DLD1 (cell line): ENCODE data around the gene TTLL8.

Experiments used
- in situ Hi-C: cut with HindIII; loops from 2 replicates; pipeline ENCODE4 v1.10.0; 2017; ENCODE audit warnings: low sequenced_read_pairs

Gene TTLL8

DNA sequence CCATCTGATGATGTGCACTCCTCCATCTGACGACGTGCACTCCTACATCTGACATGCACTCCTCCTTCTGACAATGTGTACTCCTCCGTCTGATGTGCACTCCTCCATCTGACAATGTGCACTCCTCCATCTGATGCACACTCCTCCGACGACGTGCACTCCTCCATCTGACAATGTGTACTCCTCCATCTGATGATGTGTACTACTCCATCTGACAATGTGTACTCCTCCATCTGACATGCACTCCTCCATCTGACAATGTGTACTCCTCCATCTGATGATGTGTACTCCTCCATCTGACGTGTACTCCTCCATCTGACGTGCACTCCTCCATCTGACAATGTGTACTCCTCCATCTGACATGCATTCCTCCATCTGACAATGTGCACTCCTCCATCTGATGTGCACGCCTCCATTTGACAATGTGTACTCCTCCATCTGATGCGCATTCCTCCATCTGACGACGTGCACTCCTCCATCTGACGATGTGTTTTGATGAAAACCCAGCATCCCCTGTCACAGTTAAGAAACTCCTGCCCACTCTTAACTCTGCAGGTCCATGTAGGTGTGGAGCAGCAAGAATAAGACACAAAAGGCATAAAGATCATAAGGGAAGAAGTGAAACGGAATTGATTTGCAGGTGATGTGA lies 35.8 kb downstream of the TTLL8 start:
- in situ Hi-C loops: loop anchor here (25.0 kb wide), 1 partner anchor 110 kb away; the partner anchor contains the start of genes ALG12 and CRELD2

DNA sequence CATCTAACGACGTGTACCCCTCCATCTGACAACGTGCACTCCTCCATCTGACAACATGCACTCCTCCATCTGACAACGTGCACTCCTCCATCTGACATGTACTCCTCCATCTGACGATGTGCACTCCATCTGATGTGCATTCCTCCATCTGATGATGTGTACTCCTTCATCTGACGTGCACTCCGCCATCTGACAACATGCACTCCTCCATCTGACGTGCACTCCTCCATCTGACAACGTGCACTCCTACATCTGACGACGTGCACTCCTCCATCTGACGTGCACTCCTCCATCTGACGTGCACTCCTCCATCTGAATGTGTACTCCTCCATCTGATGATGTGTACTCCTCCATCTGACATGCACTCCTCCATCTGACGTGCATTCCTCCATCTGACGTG lies 37.5 kb downstream of the TTLL8 start:
- in situ Hi-C loops: loop anchor here (25.0 kb wide), 1 partner anchor 108 kb away; the partner anchor contains the start of genes ALG12 and CRELD2

DNA sequence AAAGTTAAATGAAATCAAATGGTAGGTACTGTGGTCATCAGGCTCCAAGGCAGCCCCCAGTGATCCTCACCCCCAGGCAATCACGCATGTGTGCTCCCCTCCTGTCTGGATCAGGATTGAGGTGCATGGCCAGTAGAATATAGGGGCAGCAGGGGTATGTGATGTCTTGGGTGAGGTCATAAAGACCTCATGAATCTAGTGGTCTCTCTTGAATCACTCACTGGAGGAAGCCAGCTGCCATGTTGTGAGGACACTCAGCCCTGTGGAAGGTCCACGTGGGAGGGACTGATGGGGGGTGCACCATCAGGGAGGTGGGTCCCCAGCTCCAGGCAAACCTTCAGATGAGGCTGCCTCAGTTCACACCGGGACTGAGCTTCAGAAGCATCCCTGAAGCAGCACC lies 38.8 kb downstream of the TTLL8 start:
- in situ Hi-C loops: loop anchor here (25.0 kb wide), 1 partner anchor 107 kb away; the partner anchor contains the start of genes ALG12 and CRELD2

DNA sequence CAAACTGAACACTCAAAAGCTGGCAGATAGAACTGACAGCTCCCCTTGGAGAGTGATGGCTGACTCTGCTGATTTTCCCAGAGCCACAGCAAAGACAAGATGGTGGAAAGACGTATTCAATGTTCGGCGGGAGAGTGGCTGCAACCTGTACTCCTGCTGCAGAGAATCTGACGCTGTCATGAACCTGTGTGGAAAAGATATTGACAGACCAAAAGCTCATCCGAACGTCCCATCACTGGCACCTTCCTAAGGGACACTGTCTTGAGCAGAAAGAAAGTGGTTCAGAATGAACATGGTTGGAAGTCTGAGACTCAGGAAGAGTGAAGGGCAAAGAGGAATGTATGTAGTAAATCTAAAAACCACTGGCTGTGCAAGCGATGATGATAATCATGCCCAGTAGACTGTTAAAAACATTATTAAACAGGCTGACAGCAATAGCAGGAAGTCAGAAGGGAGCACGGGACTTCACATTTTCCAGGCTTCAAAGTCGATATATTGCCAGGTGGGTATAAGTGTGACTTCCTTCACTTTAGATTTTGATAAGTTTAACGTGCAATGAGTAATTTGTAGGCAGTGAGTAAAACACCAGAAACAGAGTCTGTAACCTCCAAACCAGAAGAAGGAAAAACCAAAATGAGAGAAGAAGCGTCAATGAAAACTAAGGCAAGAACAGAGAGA lies 39.4 kb downstream of the TTLL8 start:
- in situ Hi-C loops: loop anchor here (25.0 kb wide), 1 partner anchor 106 kb away; the partner anchor contains the start of genes ALG12 and CRELD2

DNA sequence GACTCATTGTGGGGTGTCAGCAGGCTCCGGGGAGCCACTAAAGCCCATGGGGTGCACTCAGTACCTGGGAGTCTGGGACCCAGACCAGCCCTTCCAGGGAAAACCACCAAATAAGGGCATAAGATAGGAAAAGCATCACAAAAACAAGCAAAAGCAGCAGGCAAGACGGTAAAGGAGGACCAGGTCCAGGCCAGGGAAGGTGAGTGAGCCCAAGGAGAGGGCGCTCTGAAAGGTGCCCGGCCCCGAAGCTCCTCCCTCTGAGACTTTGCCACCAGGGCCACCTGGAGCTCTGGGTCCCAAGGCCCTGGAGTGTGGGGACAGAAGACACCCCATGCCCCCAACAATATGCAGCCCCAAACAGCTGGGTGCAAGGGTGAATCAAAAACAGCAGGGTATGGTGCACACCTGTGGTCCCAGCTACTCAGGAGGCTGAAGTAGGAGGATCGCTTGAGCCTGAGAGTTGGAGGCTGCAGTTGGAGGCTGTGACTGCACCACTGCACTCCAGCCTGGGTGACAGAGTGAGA lies 40.3 kb downstream of the TTLL8 start:
- in situ Hi-C loops: loop anchor here (25.0 kb wide), 1 partner anchor 105 kb away; the partner anchor contains the start of genes ALG12 and CRELD2

DNA sequence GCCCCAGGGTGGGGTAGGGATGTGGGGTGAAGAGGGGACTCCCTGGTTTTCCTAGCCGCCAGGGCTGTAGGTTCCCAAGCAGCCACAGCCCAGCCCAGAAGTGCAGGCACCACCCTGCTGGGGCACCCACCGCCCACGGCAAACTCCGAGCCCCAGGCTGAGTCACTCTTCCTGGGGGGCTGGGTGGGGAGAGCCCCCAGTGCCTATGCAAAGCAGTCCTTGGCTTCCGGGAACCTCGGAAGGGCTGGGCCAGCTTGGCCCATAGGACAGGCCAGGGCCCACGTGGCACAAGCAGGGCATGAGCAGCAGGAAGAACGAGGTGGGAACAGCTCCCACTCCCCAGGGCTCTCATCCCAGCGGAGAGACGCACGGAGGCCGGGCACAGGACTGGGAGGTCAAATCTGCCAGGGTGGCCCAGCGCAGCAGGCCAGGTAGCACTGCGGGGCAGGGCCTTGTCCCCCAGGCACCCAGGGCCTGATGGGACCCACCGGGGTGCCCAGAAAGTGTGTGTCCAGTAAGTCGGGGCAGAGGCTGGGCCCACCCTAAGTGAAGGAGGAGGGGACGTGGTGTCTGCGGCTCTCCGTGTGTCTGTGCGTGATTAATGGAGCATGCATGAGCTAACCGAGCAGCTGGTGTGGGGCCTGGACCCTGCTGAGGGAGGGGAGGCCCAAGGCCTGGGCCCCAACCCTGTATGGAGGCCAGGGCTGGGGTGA lies 41.0 kb downstream of the TTLL8 start:
- in situ Hi-C loops: loop anchor here (25.0 kb wide), 1 partner anchor 105 kb away; the partner anchor contains the start of genes ALG12 and CRELD2

DNA sequence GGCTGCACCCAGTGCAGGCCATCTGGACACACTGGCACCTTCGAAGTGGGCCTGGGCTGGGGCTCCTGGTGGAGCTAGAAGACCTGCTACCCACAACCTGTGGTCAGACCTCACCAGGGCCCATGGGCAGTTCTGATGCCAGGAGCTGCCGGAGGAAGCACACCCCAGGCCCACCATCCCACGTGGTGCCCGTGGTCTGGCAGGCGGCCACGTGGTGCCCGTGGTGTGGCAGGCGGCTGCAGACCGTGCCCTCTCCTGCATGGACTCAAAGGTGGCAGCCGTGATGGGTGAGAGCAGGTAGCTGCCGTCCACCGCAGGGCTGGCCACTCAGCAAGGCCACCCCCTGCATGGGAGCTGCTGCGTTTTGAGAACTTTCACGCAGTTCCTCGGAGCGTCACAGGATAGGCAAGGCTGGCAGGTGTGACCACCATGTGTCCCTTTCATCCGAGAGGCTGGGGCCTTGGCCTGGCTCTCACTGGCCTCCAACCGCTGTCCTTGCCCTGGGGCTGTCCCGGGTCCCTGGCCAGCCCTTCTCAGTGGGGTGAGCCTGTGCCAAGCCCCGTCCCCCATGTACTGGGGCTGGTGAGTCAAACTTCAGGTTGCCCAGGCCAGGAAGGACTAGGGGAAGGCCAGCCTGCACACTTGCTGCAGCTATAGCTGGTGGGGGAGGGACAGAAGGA lies 41.6 kb downstream of the TTLL8 start:
- in situ Hi-C loops: loop anchor here (25.0 kb wide), 1 partner anchor 104 kb away; the partner anchor contains the start of genes ALG12 and CRELD2

DNA sequence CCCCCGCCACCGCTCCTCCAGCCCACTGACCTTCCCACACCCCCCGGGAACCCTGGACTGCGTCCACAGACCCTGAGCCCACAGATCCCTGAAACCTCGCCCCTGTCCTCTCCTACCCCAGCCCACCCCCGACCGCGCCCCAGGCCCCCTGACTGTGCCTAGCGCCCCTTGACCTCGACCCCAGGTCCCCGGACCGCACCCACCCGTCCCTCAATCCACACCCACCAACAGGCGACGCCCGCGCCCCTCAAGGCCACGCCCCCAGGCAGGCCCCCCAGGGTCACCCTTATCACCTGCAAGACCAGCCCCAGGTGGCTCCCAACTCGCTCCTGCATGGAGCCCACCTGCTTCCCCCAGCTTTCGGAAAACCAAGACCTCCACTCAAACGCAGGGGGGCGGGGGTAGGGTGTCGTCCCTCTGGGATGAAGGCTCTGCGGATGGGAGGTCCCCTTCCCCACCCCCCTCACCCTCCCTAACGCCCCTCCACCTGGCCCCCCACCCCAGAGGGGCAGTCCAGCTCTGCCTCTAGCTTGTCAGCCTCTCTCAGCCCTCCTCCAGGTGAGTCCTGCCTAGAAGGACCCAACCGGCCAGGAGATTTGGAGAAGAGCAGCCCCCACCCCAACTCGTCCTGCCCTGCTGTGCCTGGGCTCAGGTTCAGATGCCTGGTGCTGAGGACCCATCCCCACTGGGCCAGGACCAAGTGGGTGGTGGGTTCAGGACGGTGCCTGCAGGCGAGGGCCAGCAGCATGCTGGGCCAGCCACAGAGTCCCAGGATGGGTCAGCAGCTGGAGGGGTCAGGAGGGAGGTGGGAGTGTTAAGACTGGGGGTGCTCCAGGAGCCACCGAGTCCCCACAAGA lies 42.4 kb downstream of the TTLL8 start:
- in situ Hi-C loops: loop anchor here (25.0 kb wide), 1 partner anchor 103 kb away; the partner anchor contains the start of genes ALG12 and CRELD2

DNA sequence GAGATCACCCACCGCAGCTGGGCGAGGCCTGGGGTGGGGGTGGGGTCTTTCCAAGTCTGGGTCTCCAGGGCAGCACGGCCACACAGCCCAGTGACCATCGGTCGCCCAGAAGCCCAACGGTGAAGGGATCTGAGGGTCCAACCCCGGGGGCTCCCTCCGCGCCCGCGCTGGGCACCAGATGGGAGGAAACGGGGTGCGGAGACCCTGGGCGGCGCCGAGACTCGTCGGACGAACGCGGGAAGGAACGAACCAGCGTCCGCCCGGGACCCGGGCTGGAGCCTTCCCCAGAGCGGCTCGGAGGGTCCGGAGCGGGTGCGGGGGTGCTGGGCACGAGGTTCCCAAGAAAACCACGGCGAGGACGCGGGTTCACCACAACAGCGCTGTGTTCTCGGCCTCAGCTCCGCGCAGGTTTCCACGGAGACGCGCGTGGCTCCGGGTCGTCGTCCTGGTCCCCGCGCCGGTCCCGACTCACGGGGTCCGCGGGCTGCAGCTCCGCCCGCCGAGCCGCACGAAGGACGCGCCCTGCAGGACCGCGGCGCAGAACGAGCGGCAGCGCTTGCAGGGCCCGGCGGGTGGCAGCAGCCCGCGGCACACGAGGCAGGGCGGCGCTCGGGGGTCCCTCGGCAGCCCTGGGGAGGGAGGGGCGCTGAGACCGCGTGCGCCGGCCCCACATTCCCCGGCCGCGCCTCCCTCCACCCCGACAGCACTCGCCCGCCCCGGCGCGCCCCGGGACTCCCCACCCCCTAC lies 43.3 kb downstream of the TTLL8 start:
- in situ Hi-C loops: loop anchor here (25.0 kb wide), 1 partner anchor 103 kb away; the partner anchor contains the start of genes ALG12 and CRELD2

DNA sequence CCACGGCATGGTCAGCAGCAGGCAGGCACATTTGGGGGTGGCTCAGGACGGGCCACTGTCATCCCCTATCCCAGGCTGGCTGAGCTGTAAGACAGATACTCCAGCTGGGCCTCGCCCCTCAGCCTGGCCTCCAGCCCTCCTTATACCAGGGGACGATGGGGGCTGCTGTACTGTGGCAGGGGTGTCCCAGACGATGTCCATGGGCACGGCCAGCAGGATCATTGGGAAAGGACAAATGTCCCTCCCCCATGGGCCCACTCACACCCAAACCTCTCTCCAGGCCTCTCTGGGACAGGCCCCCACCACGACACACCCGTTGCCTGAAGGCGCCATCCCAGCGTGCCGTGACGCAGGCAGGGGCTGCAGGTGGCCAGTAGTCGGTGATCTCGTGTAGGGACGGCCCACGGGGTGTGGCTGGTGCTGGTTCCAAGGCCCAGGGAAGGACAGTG lies 44.0 kb downstream of the TTLL8 start:
- in situ Hi-C loops: loop anchor here (25.0 kb wide), 1 partner anchor 102 kb away; the partner anchor contains the start of genes ALG12 and CRELD2

DNA sequence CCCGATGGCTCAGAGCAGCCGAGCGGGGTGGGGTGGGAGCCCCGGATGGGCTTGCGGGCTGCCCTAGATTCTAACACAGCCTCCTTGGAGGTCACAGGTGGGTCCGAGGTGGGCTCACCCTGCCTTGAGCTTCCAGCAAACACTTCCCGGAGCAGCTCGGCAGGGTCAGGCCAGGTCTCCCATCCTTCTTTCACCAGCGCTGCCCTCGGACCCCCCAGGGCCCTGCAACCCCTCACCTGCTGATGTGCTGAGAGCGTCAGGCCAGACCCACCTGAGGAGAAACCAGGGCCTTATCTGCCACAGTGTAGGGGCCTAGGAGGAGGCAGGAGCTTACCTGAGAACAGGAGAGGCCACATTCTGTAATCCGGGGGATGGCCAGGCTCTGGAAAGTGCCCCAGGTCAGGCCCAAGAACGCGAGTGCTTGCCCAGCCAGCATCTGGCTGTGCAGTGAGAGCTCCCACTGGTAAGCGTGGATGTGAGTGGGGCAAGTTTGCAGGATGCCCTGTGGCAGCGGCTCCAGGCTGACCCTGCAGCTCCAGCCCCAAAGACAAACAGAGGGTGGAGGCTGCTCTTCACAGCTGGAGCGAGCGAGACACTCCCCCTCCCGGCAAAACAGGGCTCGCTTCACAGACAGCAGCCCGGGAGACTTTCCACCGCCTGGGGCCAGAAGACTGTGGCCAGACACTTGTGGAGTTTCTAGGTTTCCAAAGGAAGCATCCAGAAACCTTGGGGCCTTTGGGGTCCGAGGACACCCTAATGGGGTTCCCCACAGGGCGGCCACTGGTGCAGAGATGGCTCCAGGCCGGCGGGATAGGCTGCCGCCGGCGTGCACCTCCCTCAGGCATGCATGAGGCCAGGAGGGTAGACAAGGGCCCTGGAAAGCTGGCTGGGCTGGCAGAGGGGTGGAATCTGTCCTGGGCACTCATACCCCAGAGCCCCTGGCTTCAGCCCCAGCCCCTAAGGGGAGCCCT lies 45.6 kb downstream of the TTLL8 start, which contains the start of gene IL17REL:
Gene IL17REL (minus strand): TSS at position 555 of the 971 bp plus-strand sequence. CDS start 119 bp downstream, at position 436.
- in situ Hi-C loops: loop anchor here (25.0 kb wide), 1 partner anchor 100 kb away; the partner anchor contains the start of genes ALG12 and CRELD2

DNA sequence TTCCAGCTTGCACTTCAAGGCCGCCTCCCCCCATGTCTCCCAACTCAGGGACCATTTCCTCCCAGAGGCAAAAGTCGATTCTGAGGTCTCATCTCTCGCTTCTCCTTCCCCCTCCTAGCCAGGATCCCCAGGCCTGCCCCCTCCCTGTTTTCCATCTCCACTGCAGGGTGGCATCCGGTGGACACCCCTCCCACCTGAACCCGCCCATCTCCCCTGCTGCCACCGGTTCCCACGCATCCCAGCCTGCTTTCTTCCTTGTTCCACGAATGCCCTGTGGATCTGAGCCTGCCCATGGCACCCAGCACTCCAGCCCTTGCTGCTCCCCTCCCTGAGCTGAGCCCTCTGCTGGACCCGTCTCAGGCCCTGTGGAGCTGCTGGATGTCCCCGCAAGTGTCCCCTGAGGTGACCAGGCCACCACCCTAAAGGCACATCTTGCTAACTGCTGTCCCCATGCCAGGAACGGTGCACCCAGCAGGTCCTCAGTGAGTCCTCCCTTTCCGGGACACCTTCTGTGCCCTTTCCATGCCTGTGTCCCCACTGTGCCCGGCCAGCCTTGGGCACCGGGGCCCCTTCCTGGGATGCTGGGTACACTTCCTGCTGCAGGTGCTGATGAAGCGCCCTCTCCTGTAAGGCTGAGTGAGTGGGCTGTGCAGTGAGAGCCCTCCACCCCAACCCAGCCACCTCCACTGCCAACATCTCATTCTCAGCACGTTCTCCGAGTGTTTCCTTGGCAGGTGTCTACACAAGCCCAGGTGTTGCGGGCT lies 46.5 kb downstream of the TTLL8 start:
- in situ Hi-C loops: loop anchor here (25.0 kb wide), 1 partner anchor 99 kb away; the partner anchor contains the start of genes ALG12 and CRELD2

DNA sequence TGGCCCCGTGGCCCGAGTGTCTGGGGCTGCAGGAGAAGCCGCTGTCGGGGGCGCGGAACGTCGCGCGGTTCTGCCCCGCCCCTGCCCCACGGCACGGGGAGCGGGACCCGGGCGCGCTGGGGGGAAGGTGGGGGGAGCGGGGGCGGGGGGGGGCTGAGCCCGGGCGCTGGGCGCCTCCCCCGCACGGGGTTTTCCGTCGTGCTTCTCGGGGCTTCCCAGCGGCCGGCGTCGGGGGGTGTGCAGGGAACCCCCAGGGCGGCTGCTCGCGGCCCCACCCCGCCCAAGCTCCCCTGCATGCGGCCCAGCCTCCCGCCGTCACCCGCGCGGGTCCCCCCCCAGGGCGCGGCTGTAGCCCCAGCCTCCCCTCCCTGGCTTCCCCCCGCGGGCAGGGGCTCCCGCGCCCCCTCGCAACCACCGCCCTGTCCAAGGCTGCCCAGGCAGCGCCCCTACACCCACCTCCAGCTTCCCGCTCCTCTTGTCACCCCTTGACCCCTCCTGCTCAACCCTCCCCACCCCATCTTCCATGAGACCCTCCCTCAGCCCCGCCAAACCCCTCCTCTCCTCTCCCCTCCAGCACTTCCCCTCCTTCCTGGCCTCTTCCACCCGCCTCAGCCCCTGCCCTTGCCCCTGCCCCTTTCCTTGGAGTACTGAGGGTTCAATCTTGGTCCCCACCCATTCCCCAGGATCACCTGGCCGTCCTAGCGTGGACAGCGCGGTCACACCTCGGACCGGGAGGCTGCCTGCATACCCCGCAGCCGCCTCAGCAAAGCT lies 47.2 kb downstream of the TTLL8 start:
- in situ Hi-C loops: loop anchor here (25.0 kb wide), 1 partner anchor 99 kb away; the partner anchor contains the start of genes ALG12 and CRELD2

DNA sequence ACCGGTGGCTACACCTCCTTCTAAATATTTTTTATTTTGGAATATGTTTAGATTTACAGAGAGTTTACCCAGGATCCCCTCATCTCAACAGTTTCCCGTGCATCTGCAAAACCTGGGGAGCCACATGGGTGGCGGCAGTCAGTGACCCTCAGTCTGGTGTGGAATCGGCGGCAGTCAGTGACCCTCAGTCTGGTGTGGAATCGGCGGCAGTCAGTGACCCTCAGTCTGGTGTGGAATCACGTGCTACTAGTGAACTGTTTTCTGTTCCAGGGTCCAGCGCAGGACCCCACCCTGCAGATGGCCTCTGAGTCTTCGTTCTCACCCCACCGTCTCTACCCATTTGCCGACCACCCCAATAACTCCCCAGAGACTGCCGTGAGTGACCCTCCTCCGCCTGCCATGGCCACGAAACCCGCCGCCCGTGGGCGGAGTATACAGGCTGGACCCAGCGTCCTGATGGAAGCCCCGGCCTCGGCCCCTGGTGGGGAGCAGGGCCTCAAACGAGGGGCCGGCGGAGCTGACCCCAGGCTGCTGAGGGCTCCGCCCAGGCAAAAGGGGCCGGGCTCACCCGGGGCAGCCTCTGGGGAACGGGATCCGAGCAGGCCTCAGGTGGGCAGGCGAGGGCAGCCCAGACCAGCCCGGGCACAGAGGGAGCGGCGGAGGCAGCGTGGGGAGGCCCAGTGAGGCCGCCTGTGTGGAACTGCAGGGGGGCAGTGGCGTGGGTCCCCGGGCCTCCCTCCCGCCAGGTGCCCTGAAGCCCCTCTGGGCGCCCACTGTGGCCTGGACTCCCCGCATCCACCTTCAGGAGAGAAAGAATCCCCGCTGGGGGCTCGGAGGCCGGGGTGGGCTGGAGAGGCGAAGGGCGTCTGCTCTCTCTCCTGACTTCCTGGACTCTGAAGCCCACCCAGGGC lies 48.1 kb downstream of the TTLL8 start:
- in situ Hi-C loops: loop anchor here (25.0 kb wide), 1 partner anchor 98 kb away; the partner anchor contains the start of genes ALG12 and CRELD2
